OCI-LY3 (cell line): ENCODE data around the gene CNTNAP2.

ENCODE experiments used
- H2AFZ ChIP-seq: fragments of 200-600, 300-600 bp; shearing (Covaris generic); 2 replicates; pipeline ENCODE4 v1.6.0; 2014; ENCODE audit warnings: antibody characterized with exemption, low read depth, low read length
- H3K27ac ChIP-seq: fragments of 200-600, 300-600 bp; sonication (generic); 2 replicates; pipeline ENCODE4 v1.5.1; 2014; ENCODE audit warnings: mild to moderate bottlenecking, low read length, moderate library complexity, mixed read lengths
- H3K27me3 ChIP-seq: fragments of 200-600, 300-600 bp; sonication (generic); 2 replicates; pipeline ENCODE4 v1.6.1; 2014; ENCODE audit warnings: low read depth, low read length, mixed read lengths
- H3K36me3 ChIP-seq: fragments of 200-600, 300-600 bp; sonication (generic); replicated peaks from 2 replicates; pipeline ENCODE3; 2014; ENCODE audit warnings: low read depth, low read length, mixed read lengths
- H3K4me1 ChIP-seq: fragments of 300-600, 200-600 bp; sonication (generic); 2 replicates; pipeline ENCODE4 v1.6.1; 2014; ENCODE audit warnings: low read length, mixed read lengths
- H3K4me2 ChIP-seq: fragments of 200-600, 300-600 bp; sonication (generic); 2 replicates; pipeline ENCODE4 v1.6.1; 2014; ENCODE audit warnings: low read length, mixed read lengths
- H3K4me3 ChIP-seq: fragments of 300-600, 200-600 bp; sonication (generic); 2 replicates; pipeline ENCODE4 v1.5.1; 2014; ENCODE audit warnings: antibody characterized with exemption, mild to moderate bottlenecking, low read length, moderate library complexity
- H3K79me2 ChIP-seq: fragments of 300-600, 200-600 bp; shearing (Covaris generic); 2 replicates; pipeline ENCODE4 v1.6.1; 2014; ENCODE audit warnings: mild to moderate bottlenecking, low read length, mixed read lengths
- H3K9ac ChIP-seq: fragments of 300-600, 200-600 bp; shearing (Covaris generic); 2 replicates; pipeline ENCODE4 v1.6.0; 2014; ENCODE audit warnings: mild to moderate bottlenecking, low read length, moderate library complexity
- H3K9me3 ChIP-seq: fragments of 200-600, 300-600 bp; shearing (Covaris generic); 2 replicates; pipeline ENCODE4 v1.6.1; 2014; ENCODE audit warnings: low read length, mixed read lengths; ENCODE audit not compliant: insufficient read depth
- H4K20me1 ChIP-seq: fragments of 200-600, 300-600 bp; sonication (generic); 2 replicates; pipeline ENCODE4 v1.6.1; 2016; ENCODE audit warnings: low read length, mixed read lengths; ENCODE audit not compliant: insufficient read depth
- CTCF ChIP-seq: fragments of 200-600, 300-600 bp; sonication (generic); IDR thresholded peaks from 2 replicates; pipeline ENCODE4 v1.5.1; 2014; ENCODE audit warnings: antibody characterized with exemption, low read length, low read depth
- EZH2phosphoT487 ChIP-seq: fragments of 200-600 bp; shearing (Covaris generic); IDR thresholded peaks from 2 replicates; pipeline ENCODE4 v1.6.1; 2018; ENCODE audit warnings: antibody characterized with exemption, mixed run types, low read depth

Gene CNTNAP2

GRCh38 chr7:147547252-147547897, 1430.8 kb downstream of the CNTNAP2 start:
- Histone ChIP-seq H3K9ac (no peak overlapping the region), H3K4me2 (no peak overlapping the region), H3K27ac (no peak overlapping the region), H3K79me2 (no peaks in the 10 kb centered on the region), H3K9me3 (no peaks in the 10 kb centered on the region), H3K4me1 (no peaks in the 10 kb centered on the region), H4K20me1 (no peaks in the 10 kb centered on the region), H2AFZ (no peak overlapping the region), H3K27me3 (no peaks in the 10 kb centered on the region), H3K36me3 (no peaks in the 10 kb centered on the region), H3K4me3 (no peak overlapping the region)
- TF ChIP-seq EZH2phosphoT487, result no peak
- peak; percentile 60 for TF ChIP-seq CTCF

- H3K9ac ChIP-seq, result no peak overlapping the region
- H3K4me1 ChIP-seq, result no peaks in the 10 kb centered on the region
- no peak overlapping the region for H3K27ac ChIP-seq
- no peaks in the 10 kb centered on the region for H3K27me3 ChIP-seq
- no peak overlapping the region for H3K4me2 ChIP-seq
- no peaks in the 10 kb centered on the region for H3K36me3 ChIP-seq
- no peaks in the 10 kb centered on the region for H3K9me3 ChIP-seq
- H3K4me3 ChIP-seq, result no peak overlapping the region
- no peak overlapping the region for H2AFZ ChIP-seq
- H4K20me1 ChIP-seq, result no peaks in the 10 kb centered on the region
- TF ChIP-seq EZH2phosphoT487 (no peak), CTCF (no peak)
- no peaks in the 10 kb centered on the region for H3K79me2 ChIP-seq
Observed at GRCh38 chr7:147556317-147556716, 1439.7 kb downstream of the CNTNAP2 start.

GRCh38 chr7:147563669-147564068, 1447.1 kb downstream of the CNTNAP2 start:
- TF ChIP-seq CTCF (no peak), EZH2phosphoT487 (no peak)
- no peaks in the 10 kb centered on the region for H3K79me2 ChIP-seq

GRCh38 chr7:147564786-147565476, 1448.3 kb downstream of the CNTNAP2 start:
- Histone ChIP-seq H4K20me1 (no peaks in the 10 kb centered on the region), H3K36me3 (no peaks in the 10 kb centered on the region), H3K79me2 (no peaks in the 10 kb centered on the region), H3K4me2 (no peak overlapping the region), H3K27ac (no peak overlapping the region), H2AFZ (no peak overlapping the region), H3K9ac (no peak overlapping the region), H3K9me3 (no peaks in the 10 kb centered on the region), H3K27me3 (no peaks in the 10 kb centered on the region), H3K4me1 (no peaks in the 10 kb centered on the region), H3K4me3 (no peak overlapping the region)
- TF ChIP-seq CTCF, result no peak

More at GRCh38 chr7:147563669-147564068, 1447.1 kb downstream of the CNTNAP2 start:
- Histone ChIP-seq H3K9me3 (no peaks in the 10 kb centered on the region), H3K27me3 (no peaks in the 10 kb centered on the region), H3K9ac (no peak overlapping the region), H3K27ac (no peak overlapping the region), H3K36me3 (no peaks in the 10 kb centered on the region), H3K4me2 (no peak overlapping the region), H3K4me1 (no peaks in the 10 kb centered on the region), H3K4me3 (no peak overlapping the region), H2AFZ (no peak overlapping the region), H4K20me1 (no peaks in the 10 kb centered on the region)
